KG1 (cell line): ENCODE results near the gene SPEM3.
"Not testable (repeated sequence)": the region's sequence is repeated elsewhere in the genome, so short reads cannot be mapped to it uniquely, and the experiment has no call there.

Source experiments
- DNase-seq: peaks from one replicate; lab custom pipeline; 2025; lab: John Stamatoyannopoulos, UW

SPEM3 gene

DNA sequence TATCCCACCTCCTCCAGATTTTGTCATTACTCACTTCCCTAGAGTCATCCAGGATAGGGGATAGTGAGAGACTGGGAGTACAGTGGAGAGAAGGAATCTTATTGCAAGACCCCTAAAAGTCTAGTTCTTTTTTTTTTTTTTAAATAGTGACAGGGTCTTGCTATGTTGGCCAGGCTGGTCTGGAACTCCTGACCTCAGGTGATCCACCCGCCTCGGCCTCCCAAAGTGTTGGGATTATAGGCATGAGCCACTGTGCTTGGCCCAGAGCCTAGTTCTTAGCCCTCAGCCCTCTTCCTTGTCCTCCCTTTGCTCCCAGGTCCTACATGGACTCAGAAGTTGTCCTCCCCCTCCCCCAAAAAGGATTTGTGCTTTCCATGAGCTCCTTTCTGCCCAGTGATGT lies 13.5 kb downstream of the SPEM3 start:
- DNase-seq: no peak

DNA sequence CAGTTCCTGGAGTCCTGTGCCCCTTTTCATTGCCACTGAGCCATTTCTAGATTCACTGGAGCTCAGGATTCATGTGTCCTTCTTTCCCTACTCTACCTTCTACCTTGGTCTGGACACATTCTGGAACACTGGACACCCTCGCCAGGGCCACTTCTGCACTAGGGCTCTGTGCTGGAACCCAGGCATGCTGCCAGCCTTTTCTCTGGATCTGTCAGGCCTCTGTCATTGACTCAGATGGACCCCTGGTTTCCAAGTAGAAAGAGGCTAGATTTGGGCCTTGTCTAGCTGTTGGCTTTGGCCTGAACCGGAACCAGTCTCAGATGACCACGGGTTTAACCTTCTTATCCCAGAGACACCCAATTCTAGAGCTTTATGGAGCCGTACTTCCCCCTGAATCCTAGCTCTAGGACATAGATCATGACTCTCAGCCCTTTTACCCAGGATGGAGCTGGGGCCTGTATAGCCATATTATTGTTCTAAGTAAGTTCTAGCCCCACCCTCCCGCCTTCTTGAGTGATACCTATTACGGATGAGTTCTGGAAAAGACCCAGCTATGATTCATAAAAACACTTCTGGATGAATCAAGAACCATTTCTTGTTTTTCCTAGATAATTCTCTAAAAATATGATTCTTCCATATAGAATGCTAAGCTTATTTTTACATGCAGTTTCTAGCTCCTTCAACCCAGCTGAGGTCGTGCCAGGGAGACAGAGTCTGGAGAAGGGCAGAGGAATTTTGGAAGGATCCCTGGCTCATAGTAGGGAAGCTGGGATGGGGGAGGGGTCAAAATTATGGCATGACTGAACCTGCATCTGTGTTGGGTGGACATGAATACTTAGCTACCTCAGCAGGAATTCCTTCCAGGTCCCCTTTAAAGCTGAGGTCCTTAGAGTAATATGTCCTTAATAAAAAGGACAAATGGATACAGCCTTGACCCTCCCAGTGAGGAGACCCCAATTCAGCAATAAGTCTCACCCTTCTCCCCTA lies 15.1 kb downstream of the SPEM3 start:
- no peak for DNase-seq

DNA sequence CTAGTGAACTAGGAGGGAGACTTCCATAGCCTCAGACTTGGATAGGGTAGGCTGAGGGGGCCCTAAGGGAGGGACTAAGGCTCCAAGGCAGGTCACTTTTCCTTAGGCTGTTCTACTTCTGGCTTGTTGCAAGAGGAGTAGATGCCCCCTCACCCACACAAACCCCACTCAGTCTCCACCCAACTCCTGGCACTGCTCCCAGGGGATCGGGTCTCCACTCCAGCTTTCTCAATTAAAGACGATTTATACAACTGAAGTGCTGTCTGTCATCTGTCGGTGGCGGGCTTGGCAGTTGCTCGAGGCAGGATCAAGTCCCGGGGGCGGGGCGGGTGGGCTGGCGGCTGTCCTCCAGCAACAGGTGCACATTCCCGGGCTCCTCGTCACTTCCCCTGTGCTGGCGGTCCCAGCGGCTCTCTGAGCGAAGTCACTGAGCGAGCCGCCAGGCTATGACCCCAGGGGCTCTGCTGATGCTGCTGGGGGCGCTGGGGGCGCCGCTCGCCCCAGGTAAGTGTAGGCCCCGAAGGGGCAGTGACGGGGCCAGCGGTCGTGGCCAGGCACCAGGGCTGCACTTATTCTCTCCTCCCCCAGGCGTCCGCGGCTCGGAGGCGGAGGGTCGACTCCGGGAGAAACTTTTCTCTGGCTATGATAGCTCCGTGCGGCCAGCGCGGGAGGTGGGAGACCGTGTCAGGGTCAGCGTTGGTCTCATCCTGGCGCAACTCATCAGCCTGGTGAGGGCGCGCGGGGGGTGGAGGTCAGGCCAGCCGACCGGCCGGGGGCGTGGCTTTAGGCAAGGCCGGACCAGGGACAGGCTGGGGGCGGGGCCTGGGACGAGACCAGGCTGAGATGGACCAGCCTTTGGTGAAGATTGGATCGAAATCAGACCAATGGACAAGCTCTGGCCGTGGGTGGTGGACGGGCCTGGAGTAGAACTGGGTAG lies 16.3 kb downstream of the SPEM3 start, which contains the start of gene CHRNB1:
TSS of gene CHRNB1 (plus strand) at position 380 of the 937 bp plus-strand sequence. CDS start at position 447, 67 bp downstream.
- no peak for DNase-seq

DNA sequence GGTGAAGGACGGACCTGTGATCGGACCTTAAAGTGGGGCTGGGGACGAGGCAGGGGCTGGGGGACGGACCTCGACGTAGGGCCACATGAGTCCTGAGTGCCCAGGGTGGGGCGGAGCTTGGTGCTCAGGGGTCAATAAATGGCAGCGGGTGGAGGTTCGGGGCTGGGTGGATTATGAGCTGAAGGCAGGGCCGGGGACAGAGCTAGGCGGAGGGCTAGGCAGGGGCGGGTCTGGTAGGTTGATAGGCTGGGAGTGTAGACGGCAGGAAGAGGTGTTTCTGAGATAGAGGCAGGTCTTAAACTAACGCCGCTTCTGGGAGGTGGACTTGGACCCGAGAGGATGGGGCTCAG lies 16.9 kb downstream of the SPEM3 start:
- DNase-seq: no peak

DNA sequence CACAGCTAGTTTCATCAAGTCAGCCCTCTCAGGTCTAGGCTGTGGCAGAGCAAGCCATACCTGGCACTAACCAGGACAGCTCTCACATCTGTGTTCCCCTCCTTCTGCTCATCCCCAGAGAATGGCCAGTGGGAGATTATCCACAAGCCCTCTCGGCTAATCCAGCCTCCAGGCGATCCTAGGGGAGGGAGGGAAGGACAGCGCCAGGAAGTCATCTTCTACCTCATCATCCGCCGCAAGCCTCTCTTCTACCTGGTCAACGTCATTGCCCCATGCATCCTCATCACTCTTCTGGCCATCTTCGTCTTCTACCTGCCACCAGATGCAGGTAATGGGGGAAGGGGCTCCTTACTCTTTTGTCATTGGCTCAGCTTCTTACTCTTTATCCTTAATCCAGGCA lies 19.8 kb downstream of the SPEM3 start:
- DNase-seq: no peak

DNA sequence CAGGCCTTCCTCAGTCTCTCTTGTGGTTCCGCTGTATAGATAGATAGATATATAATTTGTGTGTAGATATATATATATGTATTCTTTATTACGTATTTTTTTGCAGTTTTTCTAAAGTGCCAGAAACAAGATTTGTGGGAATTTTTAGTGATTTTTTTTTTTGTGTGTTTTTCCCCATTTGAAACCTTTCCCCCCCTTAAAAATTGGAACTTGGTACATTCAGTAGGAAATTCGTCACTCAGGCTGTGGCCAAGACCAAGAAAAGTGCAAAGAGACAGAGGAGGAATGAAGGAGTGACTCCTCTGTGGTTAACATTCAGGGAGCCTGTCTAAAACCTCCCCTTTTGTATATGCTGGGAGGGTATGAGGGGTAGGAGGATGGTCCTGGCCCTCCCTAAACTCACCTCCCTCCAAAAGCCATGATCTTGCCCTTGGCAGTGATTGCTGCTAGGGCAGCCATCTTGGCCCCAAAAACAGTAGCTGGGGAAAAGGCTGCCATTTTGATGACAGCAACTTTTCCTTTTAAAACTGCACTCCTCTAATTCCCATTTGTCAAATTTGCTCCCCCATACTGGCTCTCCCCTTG lies 31.4 kb downstream of the SPEM3 start:
- DNase-seq: no peak

DNA sequence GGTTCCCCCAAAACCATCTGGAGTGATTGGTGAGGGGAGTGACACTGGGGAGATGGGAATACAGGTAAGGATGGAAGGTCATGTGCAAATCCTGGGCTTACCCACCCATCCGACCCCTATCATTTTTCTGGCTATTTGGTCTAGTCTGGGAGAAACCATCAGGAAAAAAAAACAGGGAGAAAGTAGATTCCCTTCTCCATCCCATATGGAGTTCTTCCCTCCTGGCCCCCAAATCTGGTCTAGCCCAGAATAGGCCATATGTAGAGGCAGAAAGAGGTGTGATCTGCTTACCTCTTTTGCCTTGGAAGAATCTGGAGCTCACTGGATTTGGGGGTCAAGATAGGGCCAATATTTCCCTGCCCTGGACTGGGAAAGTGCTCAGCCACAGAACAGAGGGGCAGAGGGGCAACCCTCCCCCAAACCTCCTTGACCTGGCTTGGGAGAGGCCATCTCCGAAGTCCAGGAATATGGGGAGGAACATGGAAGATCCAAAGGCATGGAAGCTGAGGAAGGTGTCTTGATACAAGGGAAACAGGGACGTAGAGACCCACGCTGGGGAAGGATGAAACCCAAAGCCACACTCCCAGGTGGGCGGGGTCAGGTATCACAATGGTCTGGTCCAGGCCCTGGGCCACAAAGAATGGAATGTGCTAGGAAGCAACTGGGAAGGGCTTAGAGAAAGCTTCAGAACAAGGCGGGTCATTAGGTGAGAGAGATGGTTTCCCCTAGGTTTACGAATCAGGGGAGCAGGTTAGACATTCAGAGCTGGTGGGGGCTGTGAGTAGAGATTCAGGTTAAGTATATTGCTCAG lies 32.4 kb downstream of the SPEM3 start:
- no peak for DNase-seq

DNA sequence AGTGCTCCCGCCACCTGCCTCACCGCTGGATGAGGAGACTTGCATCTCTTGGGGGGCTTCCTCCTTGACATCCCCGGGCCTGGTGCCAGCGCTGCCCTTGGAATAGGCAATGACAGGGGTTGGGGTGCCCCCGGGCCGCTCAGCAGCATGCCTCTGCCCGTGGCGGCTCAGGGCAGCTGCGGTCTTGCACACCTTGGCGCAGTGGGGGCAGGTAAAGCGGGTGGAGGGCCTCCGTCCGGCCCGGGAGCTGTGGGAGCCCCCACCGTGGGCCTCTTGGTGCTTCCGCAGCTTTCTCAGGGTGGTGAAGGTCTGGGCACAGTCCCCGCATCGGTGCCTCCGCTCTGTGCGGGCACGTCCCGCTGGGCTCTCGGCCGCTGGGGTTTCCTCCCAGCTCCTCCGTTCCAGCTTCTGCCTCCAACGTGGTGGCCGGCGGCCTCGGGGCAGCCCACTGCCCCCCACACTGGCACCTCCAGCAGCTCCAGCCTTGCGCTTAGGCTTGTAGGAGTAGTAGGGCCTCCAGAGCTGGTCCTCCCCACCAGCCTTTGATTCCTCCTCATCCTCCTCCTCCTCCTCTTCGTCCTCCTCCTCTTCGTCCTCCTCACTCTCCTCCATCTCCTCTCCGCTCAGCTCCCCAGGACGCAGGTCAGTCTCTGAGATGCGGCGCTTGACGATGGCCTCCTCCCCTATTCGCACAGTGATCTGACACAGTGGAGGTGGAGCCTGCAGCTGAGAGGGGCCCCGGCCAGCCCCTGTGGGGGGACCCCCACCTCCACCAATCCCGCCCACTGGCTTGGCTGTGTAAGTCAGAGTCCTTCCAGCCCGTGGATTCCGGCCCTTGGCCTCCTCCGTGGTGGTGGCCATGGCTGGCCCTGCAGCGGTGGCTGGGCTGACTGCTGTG lies 34.1 kb downstream of the SPEM3 start:
- no peak for DNase-seq

DNA sequence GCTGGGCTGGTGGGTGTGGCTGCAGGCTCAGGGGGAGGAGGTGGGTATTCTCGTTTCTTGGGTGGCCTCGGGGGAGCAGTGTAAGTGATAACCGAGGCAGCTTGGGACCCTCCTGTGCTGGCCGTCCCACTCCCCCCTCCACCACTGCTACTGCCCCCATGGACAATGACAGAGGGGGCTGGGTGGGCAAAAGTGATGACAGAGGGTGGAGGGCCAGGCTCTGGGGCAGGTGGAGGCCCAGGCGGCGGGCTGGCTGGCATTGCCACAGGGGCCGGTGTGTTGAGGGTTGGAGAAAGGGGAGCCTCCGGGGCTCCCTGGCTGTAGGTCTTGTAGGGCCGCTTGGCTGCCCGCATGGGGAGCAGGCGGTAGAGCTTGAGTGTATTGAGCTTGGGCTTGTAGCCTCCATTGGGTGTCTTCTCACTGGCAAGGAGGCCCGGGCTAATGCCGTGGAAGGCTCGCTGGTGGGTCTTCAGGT lies 34.8 kb downstream of the SPEM3 start:
- DNase-seq: no peak

DNA sequence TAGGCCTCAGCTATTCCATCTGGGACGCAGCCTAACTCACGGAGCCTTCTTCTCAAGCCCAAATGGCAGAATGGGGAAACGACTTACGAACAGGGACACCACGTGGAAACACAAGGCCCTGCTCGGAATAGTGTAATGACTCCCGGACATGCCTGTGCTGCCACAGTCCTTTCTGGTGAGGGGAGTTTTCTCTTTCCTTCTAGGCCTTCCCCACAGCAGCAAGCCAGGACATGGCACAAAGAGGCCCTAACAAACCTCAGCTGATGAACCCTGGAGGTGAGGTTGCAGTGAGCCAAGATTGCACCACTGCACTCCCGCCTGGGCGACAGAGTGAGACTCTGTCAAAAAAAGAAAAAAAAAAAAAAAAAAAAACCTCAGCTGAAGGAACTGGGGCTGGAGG lies 35.4 kb downstream of the SPEM3 start:
- DNase-seq: no peak

DNA sequence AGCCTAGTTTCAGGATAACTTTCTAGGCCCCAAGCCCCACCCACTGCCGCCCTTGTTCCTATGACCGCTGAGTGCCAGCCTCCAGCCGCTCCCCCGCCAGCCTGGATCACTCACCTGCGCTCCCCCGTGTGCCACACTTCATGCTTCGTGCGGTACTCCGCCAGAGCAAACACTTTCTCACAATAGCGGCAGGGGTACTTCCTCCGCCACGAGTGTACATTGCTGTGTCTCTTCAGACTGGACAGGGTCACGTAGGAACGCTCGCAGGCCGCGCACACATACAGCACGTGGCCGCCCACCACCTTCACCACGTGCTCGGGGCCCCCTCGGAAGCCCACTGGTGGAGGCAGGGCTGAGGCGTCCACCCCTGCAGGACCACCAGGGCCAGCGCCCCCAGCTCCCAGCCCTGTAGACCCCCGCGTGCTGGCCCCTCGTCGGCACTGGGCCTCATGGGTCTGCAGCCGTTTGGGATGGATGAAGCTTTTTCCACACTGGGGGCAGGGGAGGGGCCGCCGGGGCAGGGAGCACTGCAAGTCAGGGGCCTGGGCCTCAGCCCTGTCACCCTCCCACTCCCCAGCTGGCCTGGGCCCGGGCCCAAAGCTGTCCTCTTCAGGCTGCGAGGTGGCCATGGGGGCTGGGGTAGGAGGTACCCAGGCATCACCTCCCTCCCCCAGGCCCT lies 37.1 kb downstream of the SPEM3 start:
- DNase-seq: no peak

DNA sequence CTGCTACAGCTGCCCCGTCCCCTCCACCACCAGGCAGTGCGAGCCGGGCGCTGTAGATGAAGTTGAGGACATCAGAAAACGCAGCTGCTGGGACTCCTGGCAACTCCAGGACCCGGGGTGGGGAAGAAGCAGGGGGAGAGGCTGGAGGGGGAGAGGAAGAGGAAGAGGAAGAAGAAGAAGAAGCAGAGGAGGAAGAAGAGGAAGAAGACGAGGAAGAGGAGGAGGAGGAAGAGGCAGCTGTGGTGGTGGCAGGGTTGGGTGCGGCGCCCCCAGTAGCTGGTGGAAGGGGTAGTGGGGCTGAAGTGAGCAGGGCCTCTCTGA lies 37.6 kb downstream of the SPEM3 start:
- no peak for DNase-seq

DNA sequence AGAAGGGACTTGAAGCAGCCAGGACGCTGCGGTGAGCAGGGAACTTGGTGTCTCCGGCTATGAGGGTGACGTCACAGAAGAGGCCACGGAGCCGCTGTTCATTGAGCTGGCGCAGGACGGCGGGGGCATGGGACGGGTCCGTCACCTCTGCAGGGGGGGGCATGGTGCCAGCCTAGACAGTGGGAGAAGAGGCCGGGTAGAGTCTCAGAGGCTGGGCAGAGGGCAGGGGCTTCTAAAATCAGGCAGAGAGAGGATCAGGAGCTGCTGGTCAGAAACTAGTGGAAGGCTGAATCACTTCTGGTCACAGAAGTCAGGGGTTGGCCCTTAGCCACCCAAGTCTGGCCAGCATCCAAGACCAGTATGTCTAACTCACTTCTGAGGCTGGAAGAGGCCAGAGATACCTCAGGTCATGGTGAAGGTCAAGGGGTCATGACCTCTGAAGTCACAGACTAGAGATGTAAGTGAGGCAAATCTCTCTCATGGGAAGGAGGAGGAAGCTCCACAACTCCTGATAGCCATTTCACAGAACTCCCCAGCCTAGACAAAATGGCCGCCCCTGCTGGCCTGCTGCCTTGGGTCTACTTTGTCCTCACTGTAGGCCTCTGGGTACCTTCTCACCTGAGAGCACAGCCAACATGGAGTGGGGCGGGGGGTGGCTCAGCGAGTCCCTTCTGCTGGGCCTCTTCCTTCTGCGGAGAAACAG lies 38.1 kb downstream of the SPEM3 start:
- no peak for DNase-seq

DNA sequence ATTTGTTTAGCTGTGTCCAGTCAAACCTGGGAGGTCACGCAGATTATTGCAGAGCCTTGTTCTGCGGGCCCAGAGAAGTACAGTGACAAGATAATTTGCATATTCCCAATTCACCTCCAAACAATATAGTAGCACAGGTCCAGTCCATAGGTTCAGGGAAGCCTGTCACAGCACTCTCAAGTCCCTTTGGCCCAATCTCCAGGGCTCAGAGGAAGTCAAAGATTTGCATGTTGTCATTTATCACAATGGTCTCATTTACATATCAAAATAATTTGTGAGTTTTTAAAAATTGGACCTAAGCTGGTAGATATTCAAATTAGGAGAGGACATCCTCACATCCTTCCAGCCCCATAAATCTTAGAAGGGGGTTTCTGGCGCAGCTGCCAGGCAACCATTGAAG lies 38.8 kb downstream of the SPEM3 start:
- no peak for DNase-seq

DNA sequence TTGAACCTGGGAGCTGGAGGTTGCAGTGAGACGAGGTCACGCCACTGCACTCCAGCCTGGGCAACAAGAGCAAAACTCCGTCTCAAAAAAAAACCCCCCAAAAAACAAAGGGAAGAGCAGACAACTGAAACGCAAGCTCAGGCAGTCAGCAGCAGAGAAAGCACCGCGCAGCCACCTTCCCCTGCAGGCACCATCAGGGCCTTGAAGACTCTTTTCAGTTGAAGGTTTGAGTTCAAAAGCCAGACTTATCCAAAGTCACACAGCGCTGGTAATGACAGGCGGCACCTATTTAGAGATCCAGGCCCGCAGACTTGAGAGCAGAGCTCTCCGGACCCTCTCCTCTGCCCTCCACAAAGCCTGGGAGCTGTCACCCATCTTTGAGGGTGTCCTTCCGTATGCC lies 39.6 kb downstream of the SPEM3 start:
- DNase-seq: no peak

DNA sequence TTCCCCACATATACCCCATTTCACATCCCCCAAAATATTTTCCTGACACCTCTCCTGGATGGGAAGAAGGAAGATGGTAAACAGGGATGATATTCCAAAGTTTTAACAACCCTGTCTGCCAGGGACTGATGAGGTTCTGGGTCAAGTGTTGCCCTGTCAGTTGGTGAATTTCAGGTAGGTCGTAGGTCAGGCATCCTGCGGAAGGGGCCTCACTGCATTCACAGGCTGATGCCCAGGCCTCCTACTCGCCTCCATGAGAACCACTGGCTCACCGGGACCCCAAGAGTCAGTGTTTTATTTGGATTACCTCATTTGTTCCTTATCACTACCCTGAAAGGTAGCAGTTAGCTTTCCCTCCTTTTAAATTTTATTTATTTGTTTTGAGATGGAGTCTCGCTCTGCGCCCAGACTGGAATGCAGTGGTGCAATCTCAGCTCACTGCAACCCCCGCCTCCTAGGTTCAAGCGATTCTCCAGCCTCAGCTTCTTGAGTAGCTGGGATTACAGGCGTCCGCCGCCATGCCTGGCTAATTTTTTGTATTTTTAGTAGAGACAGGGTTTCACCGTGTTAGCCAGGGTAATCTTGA lies 40.2 kb downstream of the SPEM3 start:
- DNase-seq: no peak

DNA sequence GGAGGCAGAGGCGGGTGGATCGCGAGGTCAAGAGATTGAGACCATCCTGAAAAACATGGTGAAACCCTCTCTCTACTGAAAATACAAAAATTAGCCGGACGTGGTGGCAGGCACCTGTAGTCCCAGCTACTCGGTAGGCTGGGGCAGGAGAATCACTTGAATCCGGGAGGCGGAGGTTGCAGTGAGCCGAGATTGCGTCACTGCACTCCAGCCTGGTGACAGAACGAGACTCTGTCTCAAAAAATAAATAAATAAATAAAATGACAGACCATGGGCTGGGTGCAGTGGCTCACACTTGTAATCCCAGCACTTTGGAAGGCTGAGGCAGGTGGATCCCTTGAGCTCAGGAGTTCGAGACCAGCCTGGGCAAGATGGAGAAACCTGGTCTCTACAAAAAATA lies 41.2 kb downstream of the SPEM3 start:
- DNase-seq: not testable (repeated sequence)

DNA sequence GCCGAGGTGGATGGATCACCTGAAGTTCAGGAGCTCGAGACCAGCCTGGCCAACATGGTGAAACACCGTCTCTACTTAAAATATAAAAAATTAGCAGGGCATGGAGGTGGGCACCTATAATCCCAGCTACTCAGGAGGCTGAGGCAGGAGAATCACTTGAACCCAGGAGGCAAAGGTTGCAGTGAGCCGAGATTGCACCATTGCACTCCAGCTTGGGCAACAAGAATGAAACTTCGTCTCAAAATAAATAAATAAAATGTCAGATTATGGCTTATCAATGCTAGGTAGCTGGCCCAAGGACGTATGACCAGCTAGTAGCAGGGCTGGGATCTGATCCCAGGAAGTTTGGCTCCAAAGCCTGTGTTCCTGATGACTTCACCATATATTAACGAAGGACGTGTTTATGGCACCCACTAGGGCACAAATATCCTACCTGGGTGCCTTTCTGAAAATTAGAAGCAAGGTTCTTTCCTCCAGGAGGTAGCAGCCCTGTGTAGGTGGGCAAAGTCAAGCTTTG lies 41.9 kb downstream of the SPEM3 start:
- DNase-seq: not testable (repeated sequence)

DNA sequence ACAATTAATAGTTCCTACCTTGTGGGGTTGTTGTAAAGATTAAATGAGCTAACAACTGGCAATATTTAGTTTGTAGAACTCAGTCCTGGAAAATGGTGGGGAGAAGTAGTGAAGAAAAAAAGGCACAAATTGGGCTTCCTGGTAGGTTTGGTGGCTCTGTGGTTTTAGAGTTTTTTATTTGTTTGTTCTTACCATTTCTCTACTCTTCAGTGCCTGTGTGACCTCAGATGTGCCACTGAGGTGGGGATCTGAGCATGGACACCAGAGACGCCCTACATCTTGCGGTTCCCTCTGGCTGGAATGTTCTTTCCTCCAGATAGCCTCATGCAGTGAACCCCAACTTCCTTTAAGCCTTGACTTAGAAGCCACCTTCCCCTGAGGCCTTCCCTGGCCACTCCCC lies 43.1 kb downstream of the SPEM3 start:
- no peak for DNase-seq
